Measurements from ENCODE around the gene GSTM5.

The GSTM5 gene

DNA sequence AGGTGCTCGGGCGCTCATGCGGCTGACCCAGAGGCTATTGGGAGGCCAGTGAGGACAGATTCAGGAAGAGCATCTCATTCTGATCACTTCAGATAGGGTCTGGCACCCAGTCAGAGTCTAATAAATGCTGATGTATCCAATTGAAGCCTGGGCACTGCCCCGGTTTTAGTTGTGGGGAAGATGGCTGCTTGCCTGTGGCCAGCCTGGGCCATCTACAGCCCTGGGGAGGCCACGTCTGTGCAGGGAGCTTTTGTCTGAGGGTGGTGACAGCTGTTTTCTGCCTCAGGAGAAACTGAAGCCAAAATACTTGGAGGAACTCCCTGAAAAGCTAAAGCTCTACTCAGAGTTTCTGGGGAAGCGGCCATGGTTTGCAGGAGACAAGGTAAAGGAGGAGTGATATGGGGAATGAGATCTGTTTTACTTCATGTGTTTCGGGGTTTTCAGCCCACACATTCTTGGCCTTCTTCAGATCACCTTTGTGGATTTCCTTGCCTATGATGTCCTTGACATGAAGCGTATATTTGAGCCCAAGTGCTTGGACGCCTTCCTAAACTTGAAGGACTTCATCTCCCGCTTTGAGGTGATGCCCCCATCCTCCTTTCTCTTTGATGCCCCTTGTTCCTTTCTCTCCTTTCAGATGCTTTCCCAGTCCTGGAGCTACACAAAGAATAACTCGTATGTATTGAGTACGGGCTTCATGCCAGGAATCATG, 2.8 kb downstream of the GSTM5 start:
- Mint-ChIP-seq H3K9me3 (no peaks in the 10 kb centered on the region), H3K4me1 (peaks cover 6% of the 10 kb centered on the region), H3K36me3 (no peaks in the 10 kb centered on the region), H3K4me3 (no peak overlapping the region), H3K27ac (no peak overlapping the region)
- DNase-seq (ENCODE audit: low spot score in 2 of 2) (peak in 1 of 2 donors; percentile 36), ATAC-seq (no peak)

DNA sequence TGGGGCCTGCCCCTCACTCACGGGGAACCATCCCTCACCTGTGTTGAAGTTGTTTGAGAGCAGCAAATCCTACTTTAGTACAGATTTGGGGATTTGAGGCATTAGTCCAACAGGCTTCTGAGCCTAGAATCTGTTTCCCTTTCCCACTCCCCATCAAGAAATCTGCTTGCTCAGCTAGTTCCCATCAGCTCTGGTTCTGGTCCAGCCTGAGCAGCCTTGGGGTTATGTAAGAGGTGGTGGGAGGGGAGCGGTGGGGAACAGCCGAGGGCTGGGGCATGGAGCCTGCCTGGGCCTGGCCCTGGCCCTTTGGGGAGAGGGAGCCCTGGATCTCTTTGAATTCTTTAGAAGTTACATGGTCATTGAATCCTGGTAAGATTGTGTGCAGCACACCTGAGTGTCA, 4.1 kb downstream of the GSTM5 start:
- Mint-ChIP-seq H3K9me3 (no peaks in the 10 kb centered on the region), H3K4me1 (peaks cover 6% of the 10 kb centered on the region), H3K27ac (no peak overlapping the region), H3K36me3 (no peaks in the 10 kb centered on the region), H3K4me3 (no peak overlapping the region)
- DNase-seq (ENCODE audit: low spot score in 2 of 2) (peak in 1 of 2 donors; percentile 38), ATAC-seq (no peak)

DNA sequence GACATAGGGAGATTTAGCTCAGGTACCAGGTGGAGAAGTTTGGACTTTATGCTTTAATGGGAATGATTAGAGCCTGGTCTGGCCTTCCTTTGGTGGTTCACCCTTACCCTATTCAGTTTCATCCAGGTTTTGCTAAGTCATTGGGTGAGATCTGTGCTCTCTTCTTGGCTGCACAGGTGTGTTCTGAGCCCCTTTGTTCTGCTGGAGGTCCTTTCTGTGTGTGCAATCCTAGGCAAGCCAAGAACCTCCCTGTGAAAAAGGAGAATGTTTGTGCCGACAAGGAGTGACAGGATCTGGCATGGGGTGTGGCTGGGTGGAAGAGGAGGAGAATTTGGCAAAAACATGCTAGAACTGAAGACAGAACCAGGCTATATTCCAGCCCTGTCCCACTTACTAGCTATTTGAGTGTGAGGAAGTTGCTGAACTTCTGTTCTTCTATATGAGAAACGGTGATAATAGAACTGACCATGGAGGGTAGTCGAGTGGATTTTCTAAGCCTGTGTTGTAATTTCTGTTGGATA, 4.6 kb downstream of the GSTM5 start:
- H3K4me3 Mint-ChIP-seq = no peak overlapping the region
- ATAC-seq (no peak), DNase-seq (ENCODE audit: low spot score in 2 of 2) (no peak)
- H3K36me3 Mint-ChIP-seq = no peaks in the 10 kb centered on the region
- no peak overlapping the region for H3K27ac Mint-ChIP-seq
- no peaks in the 10 kb centered on the region for H3K9me3 Mint-ChIP-seq
- H3K4me1 Mint-ChIP-seq = peaks cover 6% of the 10 kb centered on the region

DNA sequence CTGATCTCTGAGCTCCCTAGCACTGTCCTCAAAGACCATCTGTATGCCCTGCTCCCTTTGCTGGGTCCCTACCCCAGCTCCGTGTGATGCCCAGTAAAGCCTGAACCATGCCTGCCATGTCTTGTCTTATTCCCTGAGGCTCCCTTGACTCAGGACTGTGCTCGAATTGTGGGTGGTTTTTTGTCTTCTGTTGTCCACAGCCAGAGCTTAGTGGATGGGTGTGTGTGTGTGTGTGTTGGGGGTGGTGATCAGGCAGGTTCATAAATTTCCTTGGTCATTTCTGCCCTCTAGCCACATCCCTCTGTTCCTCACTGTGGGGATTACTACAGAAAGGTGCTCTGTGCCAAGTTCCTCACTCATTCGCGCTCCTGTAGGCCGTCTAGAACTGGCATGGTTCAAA, 5.7 kb downstream of the GSTM5 start:
- Mint-ChIP-seq H3K9me3 (no peaks in the 10 kb centered on the region), H3K4me1 (peaks cover 6% of the 10 kb centered on the region), H3K27ac (no peak overlapping the region), H3K36me3 (no peaks in the 10 kb centered on the region), H3K4me3 (no peak overlapping the region)
- ATAC-seq (no peak), DNase-seq (ENCODE audit: low spot score in 2 of 2) (no peak)

DNA sequence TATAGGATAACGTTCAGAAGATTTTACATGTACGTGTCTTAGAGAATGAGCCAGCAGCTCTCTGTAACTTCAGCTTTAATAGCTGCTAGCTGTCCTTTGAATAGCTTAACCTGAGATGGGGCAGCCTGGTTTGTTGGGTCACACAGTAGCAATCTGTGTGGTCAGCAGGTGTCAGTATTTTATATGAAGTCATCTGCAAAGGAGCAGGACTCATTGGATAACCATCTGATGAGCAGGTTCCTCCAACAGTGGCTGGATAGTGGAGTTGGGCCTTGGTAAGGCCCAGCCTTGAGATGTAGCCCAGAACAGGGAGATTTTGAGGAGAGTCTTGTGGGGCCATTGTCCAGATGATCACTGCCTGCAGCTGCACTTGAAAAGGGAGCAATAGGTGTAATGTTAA, 6.4 kb downstream of the GSTM5 start:
- no peak for ATAC-seq
- H3K4me3 Mint-ChIP-seq = no peak overlapping the region

DNA sequence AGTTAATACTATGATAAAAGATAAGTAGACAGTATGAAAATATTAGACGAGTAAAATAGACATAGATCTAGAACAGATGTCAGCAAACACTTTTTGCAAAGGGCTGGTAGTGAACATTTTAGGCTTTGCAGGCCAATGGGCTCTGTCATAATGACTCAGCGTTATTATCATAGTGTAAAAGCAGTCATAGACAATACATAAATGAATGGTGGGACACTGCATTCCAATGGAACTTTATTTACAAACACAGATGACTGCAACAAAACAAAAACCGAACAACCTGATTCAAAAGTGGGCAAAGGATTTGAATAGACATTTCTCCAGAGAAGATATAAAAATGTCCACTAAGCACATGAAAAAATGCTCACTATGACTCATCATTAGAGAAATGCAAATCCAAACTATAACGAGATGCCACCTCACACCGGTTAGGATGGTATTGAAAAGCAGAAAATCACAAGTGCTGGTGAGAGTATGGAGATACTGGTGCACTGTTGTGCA, 7.3 kb downstream of the GSTM5 start:
- Mint-ChIP-seq H3K4me3 (no peak overlapping the region), H3K27ac (no peak overlapping the region), H3K36me3 (no peaks in the 10 kb centered on the region), H3K4me1 (peaks cover 6% of the 10 kb centered on the region), H3K9me3 (no peaks in the 10 kb centered on the region)
- ATAC-seq = peak; percentile 58
- no peak for DNase-seq (ENCODE audit: low spot score in 2 of 2)

More for the DNA sequence above, 6.4 kb downstream of the GSTM5 start:
- peak in 1 of 2 donors; percentile 37 for DNase-seq (ENCODE audit: low spot score in 2 of 2)
- H3K4me1 Mint-ChIP-seq = peaks cover 6% of the 10 kb centered on the region
- no peak overlapping the region for H3K27ac Mint-ChIP-seq
- H3K9me3 Mint-ChIP-seq = no peaks in the 10 kb centered on the region
- no peaks in the 10 kb centered on the region for H3K36me3 Mint-ChIP-seq

DNA sequence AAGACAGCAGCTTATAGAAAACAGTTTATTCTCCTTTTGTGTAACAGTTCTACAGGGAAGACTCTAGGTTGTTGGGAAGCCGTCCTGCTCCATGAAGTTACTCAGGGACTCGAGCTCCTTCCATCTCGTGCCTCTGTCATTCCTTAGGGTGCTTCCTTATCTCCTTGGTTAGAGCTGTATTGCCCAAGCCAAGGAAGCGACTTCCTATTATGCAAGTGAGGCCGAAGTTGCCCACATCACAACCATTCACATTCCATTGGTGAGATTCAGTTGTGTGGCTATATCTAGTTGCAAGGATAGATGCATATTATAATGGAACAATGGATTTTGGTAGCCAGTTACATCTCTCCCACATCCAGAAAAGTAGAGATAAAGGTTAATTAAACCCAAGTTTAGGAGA, 9.0 kb downstream of the GSTM5 start:
- Mint-ChIP-seq H3K9me3 (no peaks in the 10 kb centered on the region), H3K36me3 (no peaks in the 10 kb centered on the region), H3K4me3 (no peak overlapping the region), H3K27ac (no peak overlapping the region), H3K4me1 (peaks cover 6% of the 10 kb centered on the region)
- no peak for ATAC-seq
- DNase-seq (ENCODE audit: low spot score in 2 of 2) = no peak

DNA sequence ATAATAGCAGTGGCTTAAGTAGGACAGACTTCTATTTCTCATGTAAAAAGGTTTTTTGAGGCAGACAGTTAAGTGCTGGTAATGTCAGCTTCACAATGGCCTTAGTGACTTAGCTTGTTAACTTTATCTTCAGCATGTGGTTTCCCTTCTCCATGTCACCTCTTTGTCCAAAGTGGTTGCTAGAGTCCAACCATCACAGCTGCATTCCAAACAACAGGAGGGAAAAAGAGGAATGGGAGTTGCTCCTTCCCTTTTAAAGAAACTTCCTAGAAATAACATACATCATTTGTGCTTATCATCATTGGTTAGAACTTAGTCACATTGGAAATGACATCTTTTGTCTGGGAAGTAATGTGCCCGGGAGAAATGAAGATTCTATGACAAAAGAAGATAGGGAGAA, 9.9 kb downstream of the GSTM5 start:
- no peaks in the 10 kb centered on the region for H3K9me3 Mint-ChIP-seq
- ATAC-seq = no peak
- H3K4me3 Mint-ChIP-seq = no peak overlapping the region
- no peak for DNase-seq (ENCODE audit: low spot score in 2 of 2)
- H3K36me3 Mint-ChIP-seq = no peaks in the 10 kb centered on the region
- H3K27ac Mint-ChIP-seq = no peak overlapping the region
- peaks cover 6% of the 10 kb centered on the region for H3K4me1 Mint-ChIP-seq

DNA sequence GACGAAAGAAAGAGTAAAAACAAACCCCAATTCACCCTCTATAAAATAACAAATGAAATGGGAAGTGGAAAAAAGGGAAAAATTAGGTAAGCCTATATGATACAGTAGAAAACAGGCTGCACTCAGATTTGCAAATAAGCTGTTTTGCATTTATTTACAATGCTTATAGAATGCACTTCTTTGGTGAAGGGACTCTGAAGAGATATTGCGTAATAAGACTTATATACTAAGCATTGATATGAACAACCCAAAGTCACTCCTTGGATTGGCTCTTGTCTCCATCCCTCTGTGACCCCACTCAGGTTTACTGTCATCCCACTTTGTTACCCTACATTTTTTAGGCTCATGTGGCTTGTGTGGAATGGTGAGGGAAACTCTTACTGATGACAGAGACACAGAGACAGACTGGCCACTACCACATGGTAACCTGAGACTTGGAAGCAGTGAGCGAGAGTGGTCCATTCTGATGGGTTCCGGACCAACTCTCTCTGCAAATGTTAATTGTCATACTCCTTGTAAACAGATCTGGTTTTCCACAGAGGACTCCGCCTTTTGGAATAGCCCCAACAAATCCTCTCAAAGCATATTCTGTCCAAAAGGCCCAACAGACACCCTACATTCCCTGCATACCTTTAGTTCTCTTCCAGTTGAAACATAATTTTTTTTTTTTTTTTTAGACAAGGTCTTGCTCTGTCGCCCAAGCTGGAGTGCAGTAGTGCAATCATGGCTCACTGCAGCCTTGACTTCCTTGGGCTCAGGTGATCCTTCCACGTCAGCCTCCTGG, 11.0 kb downstream of the GSTM5 start:
- ATAC-seq (no peak), DNase-seq (ENCODE audit: low spot score in 2 of 2) (peak in 1 of 2 donors; percentile 33)
- Mint-ChIP-seq H3K27ac (no peak overlapping the region), H3K4me3 (no peak overlapping the region), H3K4me1 (peaks cover 6% of the 10 kb centered on the region), H3K36me3 (no peaks in the 10 kb centered on the region), H3K9me3 (no peaks in the 10 kb centered on the region)

DNA sequence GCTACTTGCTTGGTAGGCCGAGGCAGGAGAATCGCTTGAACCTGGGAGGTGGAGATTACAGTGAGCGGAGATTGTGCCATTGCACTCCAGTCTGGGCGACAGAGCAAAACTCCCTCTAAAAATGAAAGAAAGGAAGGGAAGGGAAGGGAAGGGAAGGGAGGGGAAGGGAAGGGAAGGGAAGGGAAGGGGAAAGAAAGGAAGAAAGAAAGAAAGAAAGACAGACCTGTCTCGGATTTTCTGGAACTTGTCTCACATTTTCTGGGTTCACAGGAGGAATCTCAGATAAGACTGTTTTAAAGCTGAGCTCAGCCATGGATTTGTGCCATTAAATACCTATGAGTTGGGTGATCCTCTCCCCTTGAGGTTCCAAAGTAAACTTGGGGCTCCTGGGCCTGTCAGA, 12.9 kb downstream of the GSTM5 start:
- Mint-ChIP-seq H3K27ac (no peak overlapping the region), H3K36me3 (no peaks in the 10 kb centered on the region), H3K4me3 (no peak overlapping the region), H3K4me1 (no peaks in the 10 kb centered on the region), H3K9me3 (no peaks in the 10 kb centered on the region)
- DNase-seq (ENCODE audit: low spot score in 2 of 2) (no peak), ATAC-seq (no peak)

DNA sequence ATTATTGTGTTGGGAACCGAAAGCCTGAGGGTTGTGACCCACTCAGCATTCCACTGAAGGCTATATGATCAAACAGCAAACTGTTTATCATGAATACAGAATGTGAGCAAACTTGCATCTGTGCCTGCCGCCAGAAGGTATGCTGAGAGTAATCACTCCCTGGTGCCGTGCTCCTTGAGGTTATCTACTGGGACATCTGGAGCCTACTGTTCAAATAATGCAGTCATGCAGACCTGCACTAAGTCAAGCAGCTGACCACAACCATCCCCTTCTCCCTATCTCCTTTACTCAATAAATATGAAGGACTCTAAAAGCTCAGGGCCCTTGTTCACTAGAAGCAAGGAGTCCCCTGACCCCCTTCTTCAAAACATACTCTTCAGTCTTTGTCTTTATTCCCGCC, 13.5 kb downstream of the GSTM5 start:
- Mint-ChIP-seq H3K27ac (no peak overlapping the region), H3K36me3 (no peaks in the 10 kb centered on the region), H3K4me1 (no peaks in the 10 kb centered on the region), H3K9me3 (no peaks in the 10 kb centered on the region), H3K4me3 (no peak overlapping the region)
- ATAC-seq (no peak), DNase-seq (ENCODE audit: low spot score in 2 of 2) (no peak)

DNA sequence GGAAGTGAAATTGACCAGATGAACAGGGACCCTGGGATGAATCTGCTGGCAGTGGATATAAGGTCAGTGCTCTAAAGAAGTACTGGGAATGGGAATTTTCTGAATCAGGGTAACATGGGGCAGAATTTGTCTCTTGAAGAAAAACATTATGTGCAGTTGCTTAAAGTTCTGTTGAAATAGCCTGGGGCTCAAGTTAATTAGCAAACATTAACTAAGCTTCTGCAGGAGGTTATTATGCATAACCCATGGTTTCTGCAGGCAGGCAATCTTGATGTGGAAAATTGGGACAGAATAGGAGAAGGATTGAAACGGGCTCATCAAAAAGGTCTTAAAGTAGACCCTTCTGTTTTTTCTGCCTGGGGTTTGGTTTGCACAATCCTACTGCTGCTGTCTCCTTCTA, 14.0 kb downstream of the GSTM5 start:
- DNase-seq (ENCODE audit: low spot score in 2 of 2) (no peak), ATAC-seq (no peak)
- Mint-ChIP-seq H3K4me3 (no peak overlapping the region), H3K36me3 (no peaks in the 10 kb centered on the region), H3K27ac (no peak overlapping the region), H3K9me3 (no peaks in the 10 kb centered on the region), H3K4me1 (no peaks in the 10 kb centered on the region)

DNA sequence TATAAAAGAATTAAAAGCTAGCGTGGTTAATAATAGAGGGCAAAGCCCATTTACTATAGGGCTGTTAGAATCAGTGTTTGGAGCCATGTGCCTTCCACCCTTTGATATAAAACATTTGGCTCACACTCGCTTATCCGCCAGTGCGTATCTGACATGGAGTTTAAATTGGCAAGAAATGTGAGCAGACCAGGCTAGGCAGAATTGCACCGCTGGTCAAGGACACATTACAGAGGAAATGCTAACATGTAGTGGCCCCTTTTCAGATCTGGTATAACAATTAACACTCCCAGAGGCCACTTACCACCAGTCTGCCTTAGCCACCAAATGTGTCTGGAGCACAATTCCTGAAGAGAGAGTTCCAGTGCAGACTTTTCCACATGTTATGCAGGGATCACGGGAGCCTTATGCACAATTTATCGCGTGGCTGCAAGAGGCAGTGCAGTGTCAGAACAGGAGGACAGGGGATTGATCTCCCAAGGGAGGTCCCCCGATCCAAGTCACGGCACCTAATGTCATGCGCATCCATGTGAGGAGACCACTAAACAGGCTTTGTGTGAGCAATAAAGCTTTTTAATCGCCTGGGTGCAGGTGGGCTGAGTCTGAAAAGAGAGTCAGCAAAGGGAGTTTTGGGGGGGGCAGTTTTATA, 14.8 kb downstream of the GSTM5 start:
- H3K4me1 Mint-ChIP-seq = no peaks in the 10 kb centered on the region
- DNase-seq (ENCODE audit: low spot score in 2 of 2) (no peak), ATAC-seq (no peak)
- H3K4me3 Mint-ChIP-seq = no peak overlapping the region
- no peaks in the 10 kb centered on the region for H3K36me3 Mint-ChIP-seq
- H3K9me3 Mint-ChIP-seq = no peaks in the 10 kb centered on the region
- no peak overlapping the region for H3K27ac Mint-ChIP-seq

DNA sequence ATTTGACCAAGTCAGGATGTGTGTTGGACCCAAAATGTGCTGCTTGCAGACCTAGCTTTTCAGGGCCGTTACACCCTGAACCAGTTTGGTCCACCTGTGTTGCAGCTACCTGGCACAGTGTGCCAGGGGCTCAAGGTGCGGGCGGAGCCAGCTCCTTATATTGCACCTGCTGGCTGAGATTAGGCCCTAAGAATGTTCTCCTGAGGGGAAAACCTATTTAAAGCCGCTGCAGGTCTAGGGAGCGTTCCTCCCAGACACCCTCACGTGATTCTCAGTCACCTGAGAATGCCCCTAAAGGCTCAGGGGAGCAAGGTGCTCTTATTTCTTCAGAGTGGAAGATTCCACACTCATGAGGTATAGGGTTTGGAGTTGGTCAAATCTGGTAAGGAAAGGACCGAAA, 16.8 kb downstream of the GSTM5 start:
- H3K9me3 Mint-ChIP-seq = no peaks in the 10 kb centered on the region
- H3K4me1 Mint-ChIP-seq = no peaks in the 10 kb centered on the region
- ATAC-seq (no peak), DNase-seq (ENCODE audit: low spot score in 2 of 2) (no peak)
- no peaks in the 10 kb centered on the region for H3K36me3 Mint-ChIP-seq
- no peak overlapping the region for H3K4me3 Mint-ChIP-seq
- H3K27ac Mint-ChIP-seq = no peak overlapping the region

DNA sequence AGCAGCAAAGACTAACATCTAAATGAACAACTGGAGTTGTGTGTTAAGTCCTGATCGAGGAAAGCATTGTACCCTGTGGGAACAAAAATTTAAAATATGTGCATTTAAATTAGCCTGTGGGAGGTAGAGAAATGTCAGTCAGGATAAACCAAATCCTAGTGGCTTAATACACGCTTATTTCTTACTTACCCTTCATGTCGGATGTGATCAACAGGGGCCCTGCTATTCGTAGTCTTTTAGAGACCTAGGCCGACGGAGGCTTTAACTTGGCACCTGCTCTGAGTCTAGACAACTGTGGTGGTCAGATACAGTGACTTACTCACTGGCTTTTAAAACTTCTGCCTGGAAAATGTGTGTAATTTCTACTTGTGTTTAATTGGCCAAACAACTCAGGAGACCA, 18.6 kb downstream of the GSTM5 start:
- no peak for ATAC-seq
- H3K4me3 Mint-ChIP-seq = no peak overlapping the region
- no peak overlapping the region for H3K27ac Mint-ChIP-seq
- H3K36me3 Mint-ChIP-seq = no peaks in the 10 kb centered on the region
- no peaks in the 10 kb centered on the region for H3K9me3 Mint-ChIP-seq
- DNase-seq (ENCODE audit: low spot score in 2 of 2) = no peak
- H3K4me1 Mint-ChIP-seq = no peaks in the 10 kb centered on the region

All from stimulated activated effector memory CD8-positive, alpha-beta T cell treated with anti-CD3 and anti-CD28 coated beads, Interleukin-12 subunit alpha, Interleukin-12 subunit beta, amount 100 ng/mL, for 72 hours (primary cell).